GM12874 (cell line): ENCODE data around the gene DNAJC19.

Source experiments
- CTCF ChIP-seq: IDR thresholded peaks from 2 replicates; pipeline ENCODE4 v1.5.1; 2011; ENCODE audit warnings: low read depth, mild to moderate bottlenecking, control low read depth, low read length, moderate library complexity; ENCODE audit not compliant: insufficient read depth

Gene DNAJC19

GRCh38 chr3:180979961-180980360 is 9.6 kb downstream of the DNAJC19 start:
- TF ChIP-seq CTCF, result no peak

GRCh38 chr3:180977498-180977897 is 12.0 kb downstream of the DNAJC19 start:
- TF ChIP-seq CTCF, result no peak

- TF ChIP-seq CTCF, result no peak
Measured at GRCh38 chr3:180974286-180974685, 15.2 kb downstream of the DNAJC19 start.

DNA sequence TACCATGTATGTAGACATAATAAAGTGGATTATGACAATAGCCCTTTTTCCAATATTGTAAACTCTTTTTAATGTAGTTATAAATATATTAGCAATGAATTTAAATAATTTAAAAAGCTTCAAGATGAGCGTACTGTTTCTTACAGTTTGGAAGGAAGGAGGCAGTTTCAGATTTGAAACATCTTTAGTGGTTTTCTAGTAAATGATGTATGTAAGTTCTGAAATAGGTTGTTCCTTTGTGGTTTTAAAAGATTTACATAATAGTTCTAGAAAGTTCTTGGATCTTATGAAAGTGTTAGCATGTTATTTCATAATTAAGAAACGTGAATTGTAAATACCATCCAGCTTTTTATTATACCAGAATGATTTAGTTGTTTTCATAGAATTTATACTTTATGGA is 16.0 kb downstream of the DNAJC19 start:
- TF ChIP-seq CTCF, result no peak

DNA sequence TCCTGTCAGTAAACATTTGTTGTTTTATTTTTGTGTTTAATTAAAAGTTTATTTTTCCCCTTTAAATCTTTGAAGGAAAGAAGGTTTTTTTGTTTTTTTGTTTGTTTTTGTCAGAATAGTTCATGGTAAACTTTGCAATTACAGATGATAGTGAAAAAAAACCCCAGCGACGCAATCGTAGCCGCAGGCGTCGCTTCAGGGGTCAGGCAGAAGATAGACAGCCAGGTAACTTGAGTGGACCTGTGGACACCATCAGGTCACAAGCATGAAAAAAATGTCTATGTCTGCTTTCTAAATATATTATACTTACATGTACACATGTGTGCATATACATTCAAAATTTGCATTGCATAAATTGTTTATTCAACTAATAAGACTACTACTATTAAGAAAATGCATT is 18.6 kb downstream of the DNAJC19 start:
- no peak for TF ChIP-seq CTCF

- no peak for TF ChIP-seq CTCF
Measured at GRCh38 chr3:180962530-180962929, 27.0 kb downstream of the DNAJC19 start.

- no peak for TF ChIP-seq CTCF
Measured at GRCh38 chr3:180961552-180961951, 28.0 kb downstream of the DNAJC19 start.

DNA sequence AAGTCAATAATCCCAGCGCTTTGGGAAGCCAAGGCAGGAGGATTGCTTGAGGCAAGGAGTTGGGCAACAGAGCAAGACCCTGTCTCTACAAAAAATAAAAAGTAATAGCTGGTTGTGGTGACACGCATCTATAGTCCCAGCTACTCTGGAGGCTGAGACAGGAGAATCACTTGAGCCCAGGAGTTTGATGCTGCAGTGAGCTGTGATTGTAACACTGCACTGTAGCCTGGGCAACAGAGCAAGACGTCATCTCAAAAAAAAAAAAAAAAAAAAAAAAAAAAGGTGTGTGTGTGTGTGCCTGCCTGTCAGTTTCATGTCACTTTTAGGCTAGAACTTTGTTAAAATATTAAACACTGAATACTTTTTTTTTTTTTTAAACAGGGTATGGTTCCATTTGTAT is 28.4 kb downstream of the DNAJC19 start:
- TF ChIP-seq CTCF, result no peak
